ENCODE results near the gene ENTHD1. TPM values are rescaled to one million over a fixed set of nuclear protein-coding genes. Genes with fewer than 3 reads are reported as not detected.

The ENTHD1 gene
- total RNA-seq, 2 donors from 2014 or later = 0.31 to 1.5 TPM

- no peak for ATAC-seq
- no peaks in the 10 kb centered on the region for H3K9me3 Mint-ChIP-seq
- H3K36me3 Mint-ChIP-seq = no peaks in the 10 kb centered on the region
- DNase-seq (ENCODE audit: low spot score in 2 of 2) = no peak
- H3K27ac Mint-ChIP-seq = peak overlapping the region in 1 of 2 donors; percentile 68
Observed at GRCh38 chr22:39712751-39713525, 180.6 kb downstream of the ENTHD1 start.

- Mint-ChIP-seq H3K36me3 (no peaks in the 10 kb centered on the region), H3K9me3 (no peaks in the 10 kb centered on the region), H3K27ac (no peak overlapping the region)
- ATAC-seq = no peak
- DNase-seq (ENCODE audit: low spot score in 2 of 2) = no peak
Observed at GRCh38 chr22:39712081-39712480, 181.5 kb downstream of the ENTHD1 start.

GRCh38 chr22:39710380-39711150 is 183.0 kb downstream of the ENTHD1 start:
- DNase-seq (ENCODE audit: low spot score in 2 of 2) (no peak), ATAC-seq (no peak)
- Mint-ChIP-seq H3K36me3 (no peaks in the 10 kb centered on the region), H3K27ac (no peak overlapping the region), H3K9me3 (no peaks in the 10 kb centered on the region)

- Mint-ChIP-seq H3K36me3 (no peaks in the 10 kb centered on the region), H3K27ac (no peak overlapping the region), H3K9me3 (no peaks in the 10 kb centered on the region)
- ATAC-seq (no peak), DNase-seq (ENCODE audit: low spot score in 2 of 2) (no peak)
Observed at GRCh38 chr22:39707816-39708215, 185.7 kb downstream of the ENTHD1 start.

- Mint-ChIP-seq H3K36me3 (no peaks in the 10 kb centered on the region), H3K27ac (no peak overlapping the region), H3K9me3 (no peaks in the 10 kb centered on the region)
- no peak for DNase-seq (ENCODE audit: low spot score in 2 of 2)
- no peak for ATAC-seq
Observed at GRCh38 chr22:39707351-39707750, 186.2 kb downstream of the ENTHD1 start.

- ATAC-seq = no peak
- no peaks in the 10 kb centered on the region for H3K9me3 Mint-ChIP-seq
- H3K27ac Mint-ChIP-seq = no peak overlapping the region
Observed at GRCh38 chr22:39706376-39707140, 187.0 kb downstream of the ENTHD1 start.

GRCh38 chr22:39705386-39705785 is 188.2 kb downstream of the ENTHD1 start:
- Mint-ChIP-seq H3K9me3 (no peaks in the 10 kb centered on the region), H3K27ac (peak overlapping the region in 1 of 2 donors; percentile 49), H3K36me3 (no peaks in the 10 kb centered on the region)
- no peak for ATAC-seq
- DNase-seq (ENCODE audit: low spot score in 2 of 2) = no peak

More at GRCh38 chr22:39706376-39707140, 187.0 kb downstream of the ENTHD1 start:
- DNase-seq (ENCODE audit: low spot score in 2 of 2) = no peak
- H3K36me3 Mint-ChIP-seq = no peaks in the 10 kb centered on the region

- Mint-ChIP-seq H3K9me3 (no peaks in the 10 kb centered on the region), H3K27ac (no peak overlapping the region)
- DNase-seq (ENCODE audit: low spot score in 2 of 2) = no peak
Observed at GRCh38 chr22:39703928-39704639, 189.5 kb downstream of the ENTHD1 start.

GRCh38 chr22:39703091-39703490 is 190.5 kb downstream of the ENTHD1 start:
- Mint-ChIP-seq H3K9me3 (no peaks in the 10 kb centered on the region), H3K27ac (no peak overlapping the region), H3K36me3 (no peaks in the 10 kb centered on the region)
- DNase-seq (ENCODE audit: low spot score in 2 of 2) (no peak), ATAC-seq (no peak)

More at GRCh38 chr22:39703928-39704639, 189.5 kb downstream of the ENTHD1 start:
- no peak for ATAC-seq
- no peaks in the 10 kb centered on the region for H3K36me3 Mint-ChIP-seq

GRCh38 chr22:39700565-39700964 is 193.0 kb downstream of the ENTHD1 start:
- H3K36me3 Mint-ChIP-seq = no peaks in the 10 kb centered on the region
- DNase-seq (ENCODE audit: low spot score in 2 of 2) (no peak), ATAC-seq (no peak)
- no peaks in the 10 kb centered on the region for H3K9me3 Mint-ChIP-seq
- H3K27ac Mint-ChIP-seq = no peak overlapping the region

- H3K27ac Mint-ChIP-seq = no peak overlapping the region
- DNase-seq (ENCODE audit: low spot score in 2 of 2) = no peak
- H3K9me3 Mint-ChIP-seq = no peaks in the 10 kb centered on the region
- H3K36me3 Mint-ChIP-seq = no peaks in the 10 kb centered on the region
- ATAC-seq = no peak
Observed at GRCh38 chr22:39699631-39700360, 193.8 kb downstream of the ENTHD1 start.

- DNase-seq (ENCODE audit: low spot score in 2 of 2) (no peak), ATAC-seq (no peak)
- H3K9me3 Mint-ChIP-seq = no peaks in the 10 kb centered on the region
- no peak overlapping the region for H3K27ac Mint-ChIP-seq
- H3K36me3 Mint-ChIP-seq = no peaks in the 10 kb centered on the region
Observed at GRCh38 chr22:39697790-39698430, 195.7 kb downstream of the ENTHD1 start.

GRCh38 chr22:39693943-39694500 is 199.5 kb downstream of the ENTHD1 start:
- H3K9me3 Mint-ChIP-seq = no peaks in the 10 kb centered on the region
- ATAC-seq = no peak

More at GRCh38 chr22:39693943-39694500, 199.5 kb downstream of the ENTHD1 start:
- Mint-ChIP-seq H3K36me3 (no peaks in the 10 kb centered on the region), H3K27ac (peak overlapping the region in 1 of 2 donors; percentile 54)
- no peak for DNase-seq (ENCODE audit: low spot score in 2 of 2)

All from activated naive CD4-positive, alpha-beta T cell treated with anti-CD3 and anti-CD28 coated beads, Interleukin-2, amount 50 U/mL, for 72 hours (primary cell).